ENCODE results near the gene CTNNA3. TPM values are rescaled to one million over a fixed set of nuclear protein-coding genes. Genes with fewer than 3 reads are reported as not detected.

CTNNA3 gene
- polyA plus RNA-seq, 1 experiment, result not detected

- Histone ChIP-seq H3K27me3 (ENCODE audit: control insufficient read depth, insufficient read depth, low read length) (no peaks in the 10 kb centered on the region), H3K36me3 (ENCODE audit: control insufficient read depth, insufficient read depth, low read length) (no peaks in the 10 kb centered on the region), H3K4me3 (ENCODE audit: low read depth, low read length) (no peak overlapping the region)
- TF ChIP-seq CTCF (IDR thresholded peaks at IDR 0.05; ENCODE audit: insufficient read depth, low read depth, low read length), result no peak
- ChIA-PET POLR2A (no interaction called here), CTCF (no interaction called here)
- no peak for DNase-seq (ENCODE audit: low read depth)
Observed at GRCh38 chr10:67308912-67309311, 387.1 kb downstream of the CTNNA3 start.

GRCh38 chr10:67306588-67307205, 389.3 kb downstream of the CTNNA3 start:
- no peaks in the 10 kb centered on the region for H3K27me3 ChIP-seq (ENCODE audit: control insufficient read depth, insufficient read depth, low read length)
- no peaks in the 10 kb centered on the region for H3K36me3 ChIP-seq (ENCODE audit: control insufficient read depth, insufficient read depth, low read length)
- DNase-seq (ENCODE audit: low read depth), result no peak
- CTCF ChIA-PET, result interaction anchor here (0.6 to 1.1 kb wide), 8 partner anchors 9 to 218 kb away, joined by 3 to 6 read pairs (median 4); no protein-coding TSS in a partner anchor
- TF ChIP-seq CTCF (IDR thresholded peaks at IDR 0.05; ENCODE audit: insufficient read depth, low read depth, low read length), result peak; percentile 52
- POLR2A ChIA-PET, result no interaction called here
- no peak overlapping the region for H3K4me3 ChIP-seq (ENCODE audit: low read depth, low read length)

GRCh38 chr10:67302701-67303100, 393.3 kb downstream of the CTNNA3 start:
- Histone ChIP-seq H3K4me3 (ENCODE audit: low read depth, low read length) (no peak overlapping the region), H3K36me3 (ENCODE audit: control insufficient read depth, insufficient read depth, low read length) (no peaks in the 10 kb centered on the region), H3K27me3 (ENCODE audit: control insufficient read depth, insufficient read depth, low read length) (no peaks in the 10 kb centered on the region)
- no peak for DNase-seq (ENCODE audit: low read depth)
- no peak for TF ChIP-seq CTCF (IDR thresholded peaks at IDR 0.05; ENCODE audit: insufficient read depth, low read depth, low read length)
- ChIA-PET POLR2A (no interaction called here), CTCF (interaction anchor here (1.1 kb wide), 1 partner anchor 13 kb away, joined by 3 read pairs; no protein-coding TSS in a partner anchor)

- Histone ChIP-seq H3K4me3 (ENCODE audit: low read depth, low read length) (no peak overlapping the region), H3K27me3 (ENCODE audit: control insufficient read depth, insufficient read depth, low read length) (no peaks in the 10 kb centered on the region), H3K36me3 (ENCODE audit: control insufficient read depth, insufficient read depth, low read length) (no peaks in the 10 kb centered on the region)
- ChIA-PET CTCF (no interaction called here), POLR2A (no interaction called here)
- DNase-seq (ENCODE audit: low read depth), result no peak
- TF ChIP-seq CTCF (IDR thresholded peaks at IDR 0.05; ENCODE audit: insufficient read depth, low read depth, low read length), result no peak
Observed at GRCh38 chr10:67299761-67300160, 396.2 kb downstream of the CTNNA3 start.

GRCh38 chr10:67297637-67298181, 398.3 kb downstream of the CTNNA3 start:
- Histone ChIP-seq H3K4me3 (ENCODE audit: low read depth, low read length) (no peak overlapping the region), H3K27me3 (ENCODE audit: control insufficient read depth, insufficient read depth, low read length) (no peaks in the 10 kb centered on the region), H3K36me3 (ENCODE audit: control insufficient read depth, insufficient read depth, low read length) (no peaks in the 10 kb centered on the region)
- CTCF ChIA-PET, result interaction anchor here (1.6 kb wide), 1 partner anchor 8 kb away, joined by 3 read pairs; no protein-coding TSS in a partner anchor
- DNase-seq (ENCODE audit: low read depth), result no peak
- POLR2A ChIA-PET, result no interaction called here
- no peak for TF ChIP-seq CTCF (IDR thresholded peaks at IDR 0.05; ENCODE audit: insufficient read depth, low read depth, low read length)

All from BJ (cell line).